ENCODE data around the gene DMKN.

Gene DMKN

GRCh38 chr19:35458731-35459391 is 54.6 kb downstream of the DMKN start:
- no peak for DNase-seq

GRCh38 chr19:35458192-35458591 is 55.3 kb downstream of the DMKN start:
- no peak for DNase-seq

- DNase-seq: no peak
These were observed 56.3 kb downstream of the DMKN start for GRCh38 chr19:35457173-35457572.

DNA sequence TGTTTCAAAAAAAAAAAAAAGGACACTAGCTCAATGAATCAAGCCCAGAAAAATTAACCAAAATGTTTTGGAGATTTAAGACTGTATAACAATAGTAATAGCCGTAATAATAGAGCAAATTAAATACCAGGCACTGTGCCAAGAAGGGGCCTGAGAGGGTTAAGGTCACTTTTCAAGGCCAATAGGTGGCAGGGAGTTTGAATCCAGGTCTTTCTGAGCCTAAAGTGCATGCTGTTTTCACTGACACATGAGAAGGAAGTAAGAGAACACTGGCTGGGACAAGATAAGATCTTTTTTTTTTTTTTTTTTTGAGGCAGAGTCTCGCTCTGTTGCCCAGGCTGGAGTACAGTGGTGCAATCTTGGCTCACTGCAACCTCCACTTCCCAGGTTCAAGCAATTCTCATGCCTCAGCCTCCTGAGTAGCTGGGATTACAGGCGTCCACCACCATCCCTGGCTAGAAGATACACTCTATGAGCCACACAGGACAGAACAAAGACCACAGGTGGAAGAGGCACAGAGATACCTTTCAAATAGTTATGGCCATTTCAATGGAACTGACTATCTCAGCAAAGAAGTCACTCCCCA is 57.7 kb downstream of the DMKN start:
- DNase-seq: no peak

GRCh38 chr19:35454663-35455062 is 58.8 kb downstream of the DMKN start:
- DNase-seq: no peak

- DNase-seq: no peak
These were observed 61.9 kb downstream of the DMKN start for GRCh38 chr19:35451338-35452096.

- peak in 1 of 2 experiments; percentile 49 for DNase-seq
These were observed 63.9 kb downstream of the DMKN start for GRCh38 chr19:35449359-35450043.

DNA sequence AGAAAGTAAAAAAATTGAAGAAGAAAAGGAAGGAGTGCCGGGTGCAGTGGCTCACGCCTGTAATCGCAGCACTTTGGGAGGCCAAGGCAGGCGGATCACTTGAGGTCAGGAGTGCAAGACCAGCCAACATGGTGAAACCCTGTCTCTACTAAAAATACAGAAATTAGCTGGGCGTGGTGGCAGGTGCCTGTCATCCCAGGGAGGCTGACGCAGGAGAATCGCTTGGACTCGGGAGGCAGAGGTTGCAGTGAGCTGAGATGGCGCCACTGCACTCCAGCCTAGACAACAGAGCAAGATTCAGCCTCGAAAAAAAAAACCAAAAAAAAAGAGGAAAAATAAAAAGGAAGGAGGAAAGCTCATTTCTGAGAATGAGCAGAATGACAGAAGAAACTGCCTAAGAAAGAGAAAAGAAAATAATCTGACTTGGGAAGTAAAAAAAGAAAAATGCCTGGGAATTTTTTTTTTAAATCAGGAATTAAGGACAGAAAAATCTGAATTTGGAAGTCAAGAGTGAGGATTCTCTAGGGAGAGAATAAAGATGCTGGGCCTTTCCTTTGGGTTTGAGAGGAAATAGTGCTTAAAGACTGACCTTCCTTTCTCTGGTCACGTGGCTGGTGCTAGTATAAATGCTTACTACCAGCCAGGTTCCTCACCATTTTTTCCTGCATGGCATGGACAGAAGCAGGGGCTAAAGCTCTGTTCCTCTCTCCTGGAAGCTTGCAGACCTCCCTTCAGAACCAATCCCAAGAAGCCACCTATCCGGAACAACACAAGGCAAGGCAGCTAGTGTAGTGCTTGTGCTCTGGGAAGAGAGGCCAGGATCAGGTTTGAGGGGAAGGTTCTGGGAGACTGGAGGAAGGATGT is 65.6 kb downstream of the DMKN start, which contains the start of gene FFAR2:
TSS of gene FFAR2 (plus strand) at position 652 of the 864 bp plus-strand sequence. CDS start 1,458 bp downstream, outside the sequence.
- no peak for DNase-seq

Data from NCI-H2081 (cell line).